Measurements from ENCODE around the gene CFAP221. TPM values are rescaled to one million over a fixed set of nuclear protein-coding genes. Genes with fewer than 3 reads are reported as not detected.

The CFAP221 gene
- polyA plus RNA-seq, 4 donors, result 2.9 to 32.3 (median 26.2) TPM

DNA sequence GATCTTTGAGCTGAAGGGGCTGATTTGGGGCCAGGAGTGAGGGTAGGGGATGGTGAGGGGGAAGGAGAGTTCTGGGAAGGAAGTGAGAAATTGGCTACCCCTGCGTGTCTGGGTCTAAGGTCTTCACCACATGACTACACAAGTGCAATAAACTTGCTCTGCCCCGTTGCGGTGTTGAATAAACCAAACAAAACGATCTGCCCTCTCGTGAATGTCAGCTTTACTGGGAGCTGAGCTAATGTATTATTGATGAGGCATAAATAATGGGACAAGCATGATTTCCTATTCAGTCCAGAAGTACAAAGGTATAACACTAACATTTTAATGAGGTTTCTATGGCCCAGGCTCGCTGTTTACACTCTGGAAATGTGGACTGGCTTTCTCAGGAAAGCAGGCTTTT lies 8.0 kb upstream of the CFAP221 start:
- no peak for DNase-seq (ENCODE audit: low read depth in 4 of 4, low spot score in 3 of 4)

DNA sequence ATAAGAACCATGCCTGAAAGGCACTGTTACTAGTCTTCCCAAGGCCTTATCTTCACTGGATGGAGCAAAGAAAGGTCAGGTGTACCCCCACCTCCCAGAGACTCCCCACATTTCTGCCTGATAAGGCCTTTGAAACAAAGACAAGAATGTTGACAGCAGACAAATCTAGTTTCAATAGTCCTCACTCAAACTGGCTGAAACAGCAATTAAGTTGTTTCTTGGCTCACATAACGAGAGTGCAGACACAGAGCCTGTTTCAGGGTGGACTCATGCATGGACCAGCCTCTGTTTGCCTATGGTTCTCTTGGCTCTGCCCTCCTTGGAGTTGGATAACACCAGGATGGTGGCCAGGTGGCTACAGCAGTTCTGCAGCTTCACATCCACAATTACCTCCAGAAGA lies 7.5 kb upstream of the CFAP221 start:
- DNase-seq (ENCODE audit: low read depth in 4 of 4, low spot score in 3 of 4), result no peak

DNA sequence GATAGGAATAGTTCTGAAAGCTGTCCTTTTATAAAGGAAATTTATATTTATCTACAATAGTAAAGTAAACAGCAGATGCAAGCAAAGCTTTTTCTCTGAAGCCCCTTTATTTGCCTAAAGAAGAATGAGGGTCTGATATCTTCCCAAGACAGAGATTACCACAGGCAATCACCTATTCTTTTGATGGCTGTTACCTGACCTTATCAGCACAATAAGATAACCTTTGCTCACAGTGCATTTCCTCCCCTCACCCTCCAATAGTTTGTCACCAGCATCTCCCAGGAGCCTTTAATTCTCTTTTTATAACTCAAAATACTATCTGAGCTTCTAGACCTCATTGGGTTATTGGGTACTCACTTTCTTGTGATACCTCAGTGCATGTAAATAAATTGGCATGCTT lies 6.5 kb upstream of the CFAP221 start:
- no peak for DNase-seq (ENCODE audit: low read depth in 4 of 4, low spot score in 3 of 4)

- DNase-seq (ENCODE audit: low read depth in 4 of 4, low spot score in 3 of 4), result no peak
Observed at GRCh38 chr2:119541476-119541875, 2.8 kb upstream of the CFAP221 start.

- no peak for DNase-seq (ENCODE audit: low read depth in 4 of 4, low spot score in 3 of 4)
Observed at GRCh38 chr2:119544939-119545475, 758 bp downstream of the CFAP221 start.

- DNase-seq (ENCODE audit: low read depth in 4 of 4, low spot score in 3 of 4), result no peak
Observed at GRCh38 chr2:119545754-119546446, 1.7 kb downstream of the CFAP221 start.

- DNase-seq (ENCODE audit: low read depth in 4 of 4, low spot score in 3 of 4), result no peak
Observed at GRCh38 chr2:119546447-119546767, 2.2 kb downstream of the CFAP221 start.

GRCh38 chr2:119548516-119549120 lies 4.4 kb downstream of the CFAP221 start:
- DNase-seq (ENCODE audit: low read depth in 4 of 4, low spot score in 3 of 4), result no peak

GRCh38 chr2:119549241-119549640 lies 5.0 kb downstream of the CFAP221 start:
- DNase-seq (ENCODE audit: low read depth in 4 of 4, low spot score in 3 of 4), result no peak

DNA sequence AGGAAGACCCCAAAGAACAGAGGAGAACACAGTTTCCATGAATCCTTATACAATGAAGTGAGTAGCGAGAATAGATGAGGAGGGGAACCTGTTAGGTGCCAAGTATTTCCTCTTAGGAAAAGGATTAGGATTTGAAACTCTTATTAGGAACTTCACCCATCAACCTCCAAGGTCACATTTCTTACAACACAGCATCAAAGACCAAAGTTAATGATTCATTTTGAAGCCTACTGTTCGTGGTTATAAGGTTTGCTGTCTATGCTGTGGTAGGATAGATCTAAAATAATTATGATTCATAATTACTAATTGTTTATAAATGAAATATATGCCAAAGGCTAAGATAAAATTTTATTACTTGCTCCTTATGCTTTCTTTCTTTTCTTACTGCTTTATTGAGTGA lies 6.1 kb downstream of the CFAP221 start:
- DNase-seq (ENCODE audit: low read depth in 4 of 4, low spot score in 3 of 4), result no peak

- no peak for DNase-seq (ENCODE audit: low read depth in 4 of 4, low spot score in 3 of 4)
Observed at GRCh38 chr2:119550856-119551255, 6.6 kb downstream of the CFAP221 start.

GRCh38 chr2:119552902-119553301 lies 8.7 kb downstream of the CFAP221 start:
- DNase-seq (ENCODE audit: low read depth in 4 of 4, low spot score in 3 of 4), result no peak

DNA sequence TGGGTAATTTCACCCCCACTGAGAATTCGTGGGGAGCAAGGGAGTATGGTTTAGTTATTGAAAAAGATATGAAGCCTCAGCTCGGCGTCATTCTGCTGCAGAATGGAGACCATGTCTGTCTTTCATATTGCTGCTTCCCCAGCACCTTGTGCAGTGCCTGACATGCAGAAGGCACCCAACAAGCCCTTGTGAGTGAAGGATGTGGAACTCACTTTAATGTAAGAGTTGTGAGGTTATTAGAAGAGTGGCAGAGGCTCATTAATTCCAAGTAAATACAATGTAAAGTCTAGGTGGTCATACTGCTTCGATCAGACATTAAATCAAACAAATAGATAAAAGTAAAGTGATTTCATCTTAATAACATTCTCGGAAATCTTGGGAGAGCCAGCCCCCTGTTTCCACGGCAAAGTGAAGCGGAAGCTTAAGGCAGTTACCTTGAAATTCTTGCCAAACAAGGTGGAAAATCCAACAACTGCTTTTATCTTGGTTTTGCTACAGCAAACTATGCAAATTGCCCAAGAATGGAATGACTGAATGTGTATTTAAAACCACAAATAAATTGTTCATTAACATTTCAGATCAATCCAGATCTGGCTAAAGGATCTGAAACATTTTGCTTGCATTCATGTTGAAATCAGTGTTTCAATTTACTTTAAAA lies 9.6 kb downstream of the CFAP221 start:
- DNase-seq (ENCODE audit: low read depth in 4 of 4, low spot score in 3 of 4), result no peak

DNA sequence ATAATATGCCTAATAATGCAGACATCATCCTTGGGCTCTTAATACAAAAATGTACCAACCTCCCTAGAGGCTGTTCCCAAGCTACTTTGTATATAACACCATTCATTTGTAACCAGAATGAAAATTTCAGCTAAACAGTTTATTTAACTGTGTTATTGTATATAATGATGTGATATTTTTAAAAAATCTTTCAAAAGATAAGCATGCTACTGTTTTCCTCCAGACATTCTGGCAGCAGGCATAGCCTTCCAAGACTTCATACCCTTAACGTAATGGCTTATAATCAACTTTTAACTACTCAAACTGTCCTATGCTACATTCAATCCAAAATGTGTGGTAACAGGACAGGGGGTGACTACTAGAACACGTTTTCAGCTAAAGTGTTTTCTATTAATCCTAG lies 21.2 kb downstream of the CFAP221 start:
- DNase-seq (ENCODE audit: low read depth in 4 of 4, low spot score in 3 of 4), result no peak

DNA sequence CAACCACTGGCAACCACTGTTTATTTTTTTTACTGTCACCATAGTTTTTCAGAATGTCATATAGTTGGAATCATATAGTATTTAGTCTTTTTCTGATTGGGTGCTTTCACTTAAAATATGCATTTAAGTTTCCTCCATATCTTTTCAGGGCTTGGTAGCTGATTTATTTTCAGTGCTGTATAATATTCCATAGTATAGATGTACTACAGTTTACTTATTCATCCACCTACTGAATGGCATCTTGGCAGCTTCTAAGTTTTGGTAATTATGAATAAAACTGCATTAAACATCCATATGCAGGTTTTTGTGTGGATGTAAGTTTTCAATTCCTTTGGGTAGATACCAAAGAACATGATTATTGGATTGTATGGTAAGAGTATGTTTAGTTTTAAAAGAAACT lies 23.0 kb downstream of the CFAP221 start:
- DNase-seq (ENCODE audit: low read depth in 4 of 4, low spot score in 3 of 4), result no peak

DNA sequence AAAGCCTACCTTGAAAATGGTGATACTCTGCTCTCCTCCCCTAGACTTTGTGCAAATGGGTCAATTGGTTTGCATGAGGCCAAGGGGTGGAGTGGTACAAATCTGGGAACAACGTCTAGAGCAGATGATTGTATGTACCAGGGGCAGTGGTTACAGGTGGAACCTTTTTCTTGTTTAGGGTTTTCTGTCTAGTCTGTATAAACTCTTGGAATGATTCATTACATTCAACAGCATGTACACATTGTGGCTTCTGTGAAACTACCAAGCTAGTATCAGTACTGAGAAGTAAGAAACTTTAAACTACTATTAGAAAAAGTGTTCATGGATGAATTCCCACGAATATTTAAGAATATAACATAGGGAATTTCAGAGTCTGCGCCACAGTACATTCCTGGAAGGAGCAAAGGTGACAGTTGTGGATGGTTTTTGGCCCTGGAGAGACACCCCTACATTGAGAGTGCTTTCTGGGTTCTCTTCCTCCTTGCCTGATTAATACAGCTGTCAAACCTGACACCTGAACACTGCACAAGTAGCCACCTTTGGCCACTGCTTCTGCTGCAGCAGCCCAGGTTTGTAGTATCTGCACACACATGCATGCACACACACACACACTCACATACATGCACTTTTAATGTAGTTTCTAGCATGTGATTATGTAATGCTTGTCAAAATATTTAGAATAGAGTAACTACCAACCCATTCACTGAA lies 30.0 kb downstream of the CFAP221 start:
- DNase-seq (ENCODE audit: low read depth in 4 of 4, low spot score in 3 of 4), result no peak

DNA sequence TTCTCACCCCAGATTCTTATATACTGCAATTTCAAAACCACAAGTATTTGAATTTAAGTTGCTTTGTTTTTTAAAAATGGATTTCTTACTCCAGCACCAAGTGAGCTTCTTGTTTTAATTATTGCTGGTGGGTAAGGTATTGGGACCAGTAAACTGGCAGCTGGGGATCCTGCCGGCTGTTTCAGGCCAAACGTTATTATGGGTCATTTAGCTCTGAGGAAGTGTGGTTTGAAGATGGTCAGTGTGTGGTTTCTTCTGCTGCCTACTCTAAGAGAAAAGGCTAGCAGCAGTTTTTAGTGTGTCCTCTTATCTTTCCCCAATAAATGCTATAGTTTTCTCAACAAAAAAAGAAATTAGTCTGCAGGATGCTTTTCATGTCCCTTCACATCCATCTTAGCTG lies 30.6 kb downstream of the CFAP221 start:
- DNase-seq (ENCODE audit: low read depth in 4 of 4, low spot score in 3 of 4), result no peak

GRCh38 chr2:119575439-119575838 lies 31.2 kb downstream of the CFAP221 start:
- DNase-seq (ENCODE audit: low read depth in 4 of 4, low spot score in 3 of 4), result no peak

GRCh38 chr2:119579424-119580295 lies 35.4 kb downstream of the CFAP221 start:
- DNase-seq (ENCODE audit: low read depth in 4 of 4, low spot score in 3 of 4), result no peak

- DNase-seq (ENCODE audit: low read depth in 4 of 4, low spot score in 3 of 4), result no peak
Observed at GRCh38 chr2:119580550-119581072, 36.4 kb downstream of the CFAP221 start.
